ENCODE data around the gene SUSD1.

DNA sequence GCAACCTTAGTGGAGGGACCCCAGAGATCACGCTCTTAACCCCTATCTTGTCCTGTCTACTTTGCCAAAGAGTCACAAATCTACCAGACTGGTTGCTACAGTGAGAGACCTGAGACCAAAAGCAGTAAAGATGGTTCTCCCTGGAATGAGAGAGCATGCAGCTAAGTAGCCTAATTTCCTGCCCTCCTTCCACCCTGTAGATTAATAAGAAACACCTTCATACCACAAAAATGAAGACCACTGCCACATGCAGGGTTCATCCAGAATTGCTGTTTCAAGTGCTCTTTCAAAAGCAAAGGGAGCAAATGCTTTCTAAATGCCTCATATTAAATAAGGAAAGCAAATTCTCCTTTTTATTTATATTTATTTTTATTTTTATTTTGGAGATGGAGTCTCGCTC is 159.4 kb downstream of the SUSD1 start:
- TF ChIP-seq POLR2A (IDR thresholded peaks at IDR 0.05) = no peak
- TF ChIP-seq, protein P1, sequence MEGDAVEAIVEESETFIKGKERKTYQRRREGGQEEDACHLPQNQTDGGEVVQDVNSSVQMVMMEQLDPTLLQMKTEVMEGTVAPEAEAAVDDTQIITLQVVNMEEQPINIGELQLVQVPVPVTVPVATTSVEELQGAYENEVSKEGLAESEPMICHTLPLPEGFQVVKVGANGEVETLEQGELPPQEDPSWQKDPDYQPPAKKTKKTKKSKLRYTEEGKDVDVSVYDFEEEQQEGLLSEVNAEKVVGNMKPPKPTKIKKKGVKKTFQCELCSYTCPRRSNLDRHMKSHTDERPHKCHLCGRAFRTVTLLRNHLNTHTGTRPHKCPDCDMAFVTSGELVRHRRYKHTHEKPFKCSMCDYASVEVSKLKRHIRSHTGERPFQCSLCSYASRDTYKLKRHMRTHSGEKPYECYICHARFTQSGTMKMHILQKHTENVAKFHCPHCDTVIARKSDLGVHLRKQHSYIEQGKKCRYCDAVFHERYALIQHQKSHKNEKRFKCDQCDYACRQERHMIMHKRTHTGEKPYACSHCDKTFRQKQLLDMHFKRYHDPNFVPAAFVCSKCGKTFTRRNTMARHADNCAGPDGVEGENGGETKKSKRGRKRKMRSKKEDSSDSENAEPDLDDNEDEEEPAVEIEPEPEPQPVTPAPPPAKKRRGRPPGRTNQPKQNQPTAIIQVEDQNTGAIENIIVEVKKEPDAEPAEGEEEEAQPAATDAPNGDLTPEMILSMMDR (IDR thresholded peaks at IDR 0.05) = no peak

Data from ovary (tissue), 3 donors.